Middle frontal gyrus (tissue), 1 donor: ENCODE results near the gene GIT2.
"Not testable (repeated sequence)": the region's sequence is repeated elsewhere in the genome, so short reads cannot be mapped to it uniquely, and the experiment has no call there.

Source experiments
- DNase-seq: peaks from one replicate; pipeline ENCODE4 v3.0.0-alpha.2; 2015; ENCODE audit warnings: low spot score; ENCODE audit errors: extremely low spot score

The GIT2 gene

GRCh38 chr12:109893261-109893995 lies 102.7 kb downstream of the GIT2 start:
- DNase-seq, result no peak

DNA sequence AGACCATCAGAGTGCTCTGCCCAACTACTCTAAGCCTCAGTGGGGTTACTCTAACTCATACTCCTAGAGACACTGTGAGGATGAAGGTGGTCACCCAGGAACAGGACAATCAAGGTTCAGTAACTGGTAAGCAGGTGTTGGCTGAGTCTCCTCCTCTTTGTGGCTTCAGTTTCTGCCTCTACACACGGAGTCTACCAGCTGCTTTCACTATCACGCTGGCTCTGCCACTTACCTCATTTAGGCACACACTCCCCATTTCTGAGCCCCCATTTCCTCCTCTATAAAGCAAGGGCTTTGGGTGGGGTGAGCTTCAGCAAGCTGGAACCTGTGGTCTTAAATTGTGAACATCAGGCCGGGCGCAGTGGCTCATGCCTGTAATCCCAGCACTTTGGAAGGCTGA lies 103.4 kb downstream of the GIT2 start:
- no peak for DNase-seq

DNA sequence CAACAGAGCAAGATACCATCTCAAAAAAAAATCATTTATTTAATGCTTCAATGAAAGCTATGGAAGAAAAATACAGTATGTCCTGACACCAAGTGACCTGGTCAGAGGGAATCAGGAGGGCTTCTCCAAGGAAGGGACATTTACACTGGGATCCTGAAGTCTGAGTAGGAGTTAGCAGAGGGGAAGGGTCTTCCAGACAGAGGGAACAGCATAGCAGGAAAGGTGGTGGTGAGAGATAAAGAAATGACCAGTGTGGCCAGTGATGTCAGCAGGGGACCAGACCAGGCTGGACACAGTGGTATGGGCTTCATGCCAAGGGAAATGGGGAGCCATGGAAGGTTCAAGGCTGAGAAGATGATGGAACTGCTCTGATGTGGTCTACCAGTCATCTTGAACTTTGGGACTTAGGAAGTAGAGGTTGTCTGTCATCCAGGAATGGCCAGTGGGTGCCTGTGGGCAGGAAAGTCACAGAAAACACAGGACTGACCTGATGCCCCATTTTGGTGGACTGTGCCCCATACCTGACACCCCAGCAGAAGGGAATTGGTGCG lies 103.9 kb downstream of the GIT2 start:
- no peak for DNase-seq

DNA sequence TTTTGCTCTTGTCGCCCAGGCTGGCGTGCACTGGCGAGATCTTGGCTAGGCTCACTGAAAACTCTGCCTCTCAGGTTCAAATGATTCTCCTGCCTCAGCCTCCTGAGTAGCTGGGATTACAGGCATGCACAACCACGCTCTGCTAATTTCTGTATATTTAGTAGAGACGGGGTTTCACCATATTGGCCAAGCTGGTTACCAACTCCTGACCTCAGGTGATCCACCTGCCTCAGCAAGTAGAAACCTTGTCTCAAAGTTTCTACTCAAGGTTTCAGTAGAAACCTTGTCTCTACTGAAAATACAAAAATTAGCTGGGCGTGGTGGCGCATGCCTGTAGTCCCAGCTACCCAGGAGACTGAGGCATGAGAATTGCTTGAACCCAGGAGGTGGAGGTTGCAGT lies 104.4 kb downstream of the GIT2 start:
- not testable (repeated sequence) for DNase-seq

DNA sequence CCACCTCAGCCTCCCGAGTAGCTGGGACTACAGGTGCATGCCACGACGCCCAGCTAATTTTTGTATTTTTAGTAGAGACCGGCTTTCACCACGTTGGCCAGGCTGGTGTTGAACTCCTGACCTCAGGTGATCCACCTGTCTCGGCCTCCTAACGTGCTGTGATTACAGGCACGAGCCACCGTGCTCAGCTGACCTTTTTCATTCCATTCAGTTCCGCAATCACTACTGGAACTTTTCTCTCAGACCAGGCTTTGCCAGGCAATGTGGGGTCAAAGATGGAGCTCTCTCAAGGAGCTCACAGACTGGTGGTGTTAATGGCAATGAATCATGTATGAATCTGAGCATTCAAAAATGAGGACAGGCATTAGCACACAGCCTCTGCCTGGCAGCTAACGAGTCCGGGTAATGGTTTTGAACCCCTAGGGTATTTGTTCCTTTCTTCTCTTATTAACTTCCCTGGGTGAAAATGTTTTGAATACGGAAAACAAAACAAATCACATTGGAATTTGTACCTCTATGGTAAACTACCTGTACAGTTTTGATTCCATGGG lies 105.5 kb downstream of the GIT2 start:
- DNase-seq, result no peak

- no peak for DNase-seq
These were observed 107.8 kb downstream of the GIT2 start for GRCh38 chr12:109888179-109889020.

GRCh38 chr12:109885616-109886015 lies 110.6 kb downstream of the GIT2 start:
- no peak for DNase-seq

DNA sequence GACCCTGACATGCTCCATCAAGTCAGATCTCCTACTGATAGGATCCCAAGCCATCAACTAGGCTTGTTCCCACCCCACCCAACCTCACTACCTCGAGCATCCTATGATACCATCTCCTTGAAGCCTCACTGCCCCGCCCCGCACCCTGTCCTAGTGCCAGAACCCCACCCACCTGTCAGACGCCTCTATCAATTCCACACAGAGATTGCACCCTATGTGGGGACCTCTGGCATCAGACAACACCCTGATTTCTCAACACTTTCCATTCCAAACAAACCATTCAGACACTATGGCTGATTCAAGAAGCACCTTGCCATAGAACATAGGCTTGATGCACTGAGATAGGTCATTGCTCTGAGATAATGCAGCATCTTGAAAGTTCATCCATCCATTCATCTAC lies 112.7 kb downstream of the GIT2 start:
- DNase-seq, result no peak

DNA sequence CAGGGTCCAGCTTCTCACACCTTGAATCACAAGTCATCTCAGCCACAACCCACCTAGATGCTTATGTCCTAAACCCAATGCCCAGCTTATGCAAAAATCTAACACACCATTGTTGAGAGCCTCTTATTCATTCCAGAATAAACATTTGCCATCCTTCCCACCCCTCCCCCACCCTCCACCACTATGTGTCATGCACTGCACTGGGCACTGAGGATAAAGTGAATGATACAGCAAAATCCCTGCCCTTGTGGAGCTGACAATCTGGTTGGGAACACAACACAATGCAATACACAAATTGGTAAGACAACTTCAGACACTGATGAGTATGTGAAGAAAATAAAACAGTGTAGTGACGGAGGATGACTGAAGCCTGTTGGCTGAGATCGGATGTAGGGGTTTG lies 114.4 kb downstream of the GIT2 start:
- DNase-seq, result no peak

DNA sequence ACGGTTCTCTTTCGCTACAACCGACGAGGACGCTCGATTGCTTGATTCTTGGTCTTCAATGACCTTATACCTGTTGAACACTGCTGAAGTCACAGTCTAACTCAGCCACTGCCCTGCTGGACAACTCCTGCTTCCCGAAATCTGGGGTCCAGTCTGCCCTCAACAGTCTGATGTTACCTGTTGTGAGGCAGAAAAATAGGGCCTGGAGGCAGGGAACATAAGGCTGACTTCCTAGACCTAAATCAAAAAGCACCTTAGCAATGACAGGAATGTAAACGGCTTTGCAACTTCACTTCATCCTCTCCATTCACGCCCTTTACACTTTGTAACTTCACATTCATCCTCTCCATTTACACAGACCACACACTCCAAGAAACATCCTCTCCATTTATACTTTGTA lies 115.2 kb downstream of the GIT2 start:
- DNase-seq, result no peak

DNA sequence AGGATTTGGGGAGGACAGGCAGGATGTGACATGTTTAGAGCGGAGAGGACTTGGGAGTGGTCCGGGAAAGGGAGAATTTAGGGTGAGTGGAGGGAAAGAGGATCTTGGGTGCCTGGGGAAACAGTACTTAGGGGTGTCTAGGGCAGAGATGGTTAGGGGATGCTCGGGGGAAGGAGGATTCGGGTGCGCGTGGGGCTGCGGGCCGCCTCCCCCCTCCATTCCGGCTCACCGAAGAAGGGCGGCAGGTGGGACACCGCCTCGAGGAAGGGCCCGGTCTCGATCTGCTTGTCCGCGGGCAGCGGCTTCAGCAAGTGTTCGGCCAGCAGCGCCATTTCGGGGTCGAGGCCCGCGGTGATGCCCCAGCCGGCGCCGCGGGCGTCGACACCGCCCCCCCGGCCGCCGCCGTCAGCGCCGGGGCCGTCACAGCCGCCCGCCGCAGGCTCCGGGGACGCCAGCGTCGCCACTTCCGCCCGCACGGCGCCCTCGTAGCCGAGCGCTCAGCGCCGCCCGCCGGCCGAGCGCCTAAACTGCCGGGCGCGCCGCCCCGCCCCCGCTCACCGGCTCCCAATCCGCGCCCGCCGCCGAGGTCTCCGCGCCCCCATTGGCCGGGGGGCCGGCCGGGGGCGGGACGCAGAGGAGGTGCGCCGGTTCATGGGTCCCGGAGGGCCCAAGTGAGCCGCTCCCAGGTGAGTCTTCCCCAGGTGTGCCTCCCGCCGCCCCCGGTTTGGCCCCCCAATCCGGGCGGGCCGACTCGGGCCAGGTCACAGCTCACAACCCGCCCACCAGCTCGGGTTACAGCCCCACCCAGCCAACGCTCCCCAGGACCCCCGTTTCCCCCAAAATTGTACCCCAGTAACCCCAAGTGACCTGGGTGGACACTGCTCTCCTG lies 115.9 kb downstream of the GIT2 start, which contains the start of gene GLTP:
TSS of gene GLTP (minus strand) at position 499 of the 889 bp plus-strand sequence. CDS start at position 332, 167 bp downstream.
- DNase-seq, result peak; percentile 88
